Erythroblast (primary cell): ENCODE measurements around the gene SIK3.

ENCODE experiments used
- DNase-seq, 2 experiments: peaks; one replicate each; lab custom pipeline; 2025; lab: John Stamatoyannopoulos, UW
- GATA1 ChIP-seq: IDR thresholded peaks from 2 replicates; pipeline ENCODE4 v1.6.1; 2011; ENCODE audit warnings: low read depth, mild to moderate bottlenecking, control low read depth, low read length, moderate library complexity
- POLR2A ChIP-seq: IDR thresholded peaks from 2 replicates; pipeline ENCODE4 v1.6.1; 2011; ENCODE audit warnings: mild to moderate bottlenecking, low read length

SIK3 gene

DNA sequence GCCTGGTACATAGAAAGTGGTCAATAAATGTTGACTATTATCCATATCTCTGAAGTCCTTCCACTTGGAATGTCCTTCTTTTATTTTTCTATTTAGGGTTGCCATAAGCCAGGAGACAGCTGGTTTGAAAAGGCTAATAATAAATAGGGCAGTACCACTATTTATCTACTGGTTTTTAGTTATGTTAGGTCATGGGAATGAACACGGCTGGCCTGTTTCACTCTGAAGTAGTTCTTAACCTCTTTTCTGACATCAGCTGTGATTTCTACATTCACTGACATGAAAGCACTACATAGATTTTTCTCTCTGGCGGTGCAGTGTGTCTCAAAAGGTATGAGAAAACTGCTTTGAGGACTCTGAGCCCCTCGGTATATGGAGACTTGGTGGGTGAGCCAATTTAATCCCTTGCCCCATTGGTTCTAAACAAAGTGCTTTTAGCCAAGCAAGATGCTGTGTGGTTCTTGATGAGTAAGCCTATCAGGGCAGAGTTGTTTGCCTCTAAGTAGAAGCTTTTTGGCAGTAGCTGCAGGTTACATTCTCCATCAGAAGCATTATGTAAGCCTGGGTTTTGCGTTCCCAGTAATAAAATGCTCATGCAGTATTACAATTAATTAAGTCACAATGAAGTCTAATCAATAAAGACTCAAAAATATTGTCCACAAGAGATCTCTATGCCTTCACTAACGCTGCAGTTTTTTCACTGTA lies 212.1 kb downstream of the SIK3 start:
- no peak for DNase-seq
- no peak for TF ChIP-seq POLR2A
- no peak for TF ChIP-seq GATA1

DNA sequence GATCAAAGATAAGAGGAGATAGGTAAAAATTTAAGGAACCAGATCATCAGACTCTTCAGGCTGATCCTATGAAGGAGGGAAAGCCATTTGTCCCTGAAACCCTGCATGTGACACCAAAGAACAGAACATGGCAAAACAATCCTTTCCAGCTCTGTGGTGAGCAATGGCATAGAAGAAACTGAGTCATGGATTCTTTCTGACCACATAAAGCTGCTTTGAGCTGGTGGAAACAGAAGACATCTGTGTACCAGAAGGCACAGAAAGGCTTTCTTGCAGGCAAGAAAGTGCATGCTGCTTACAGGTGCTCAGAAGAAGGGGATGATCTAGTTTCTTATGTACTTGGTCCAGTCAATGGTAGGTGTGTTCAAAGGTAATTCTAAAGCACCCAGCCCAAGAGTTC lies 215.8 kb downstream of the SIK3 start:
- DNase-seq: no peak
- TF ChIP-seq GATA1: no peak
- TF ChIP-seq POLR2A: no peak

DNA sequence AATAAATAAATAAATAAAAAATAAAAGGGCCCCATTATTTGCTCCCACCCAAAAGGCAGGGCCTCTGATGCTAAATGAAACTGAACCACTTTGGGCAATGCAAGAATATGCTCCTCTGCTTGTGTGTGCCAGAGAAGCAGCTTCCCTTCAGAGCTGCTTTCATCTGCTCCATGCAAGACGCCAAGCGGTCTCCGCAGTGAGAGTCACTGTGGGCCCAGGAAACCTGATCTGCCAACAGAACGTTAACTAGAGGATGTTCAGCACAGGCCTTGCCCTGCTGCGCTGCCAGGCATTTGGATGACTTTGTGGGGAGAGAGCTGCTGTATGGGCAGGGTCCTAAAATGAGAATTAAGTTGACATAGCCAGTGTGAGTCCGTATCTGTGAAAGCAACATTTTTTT lies 217.1 kb downstream of the SIK3 start:
- TF ChIP-seq POLR2A (no peak), GATA1 (no peak)

DNA sequence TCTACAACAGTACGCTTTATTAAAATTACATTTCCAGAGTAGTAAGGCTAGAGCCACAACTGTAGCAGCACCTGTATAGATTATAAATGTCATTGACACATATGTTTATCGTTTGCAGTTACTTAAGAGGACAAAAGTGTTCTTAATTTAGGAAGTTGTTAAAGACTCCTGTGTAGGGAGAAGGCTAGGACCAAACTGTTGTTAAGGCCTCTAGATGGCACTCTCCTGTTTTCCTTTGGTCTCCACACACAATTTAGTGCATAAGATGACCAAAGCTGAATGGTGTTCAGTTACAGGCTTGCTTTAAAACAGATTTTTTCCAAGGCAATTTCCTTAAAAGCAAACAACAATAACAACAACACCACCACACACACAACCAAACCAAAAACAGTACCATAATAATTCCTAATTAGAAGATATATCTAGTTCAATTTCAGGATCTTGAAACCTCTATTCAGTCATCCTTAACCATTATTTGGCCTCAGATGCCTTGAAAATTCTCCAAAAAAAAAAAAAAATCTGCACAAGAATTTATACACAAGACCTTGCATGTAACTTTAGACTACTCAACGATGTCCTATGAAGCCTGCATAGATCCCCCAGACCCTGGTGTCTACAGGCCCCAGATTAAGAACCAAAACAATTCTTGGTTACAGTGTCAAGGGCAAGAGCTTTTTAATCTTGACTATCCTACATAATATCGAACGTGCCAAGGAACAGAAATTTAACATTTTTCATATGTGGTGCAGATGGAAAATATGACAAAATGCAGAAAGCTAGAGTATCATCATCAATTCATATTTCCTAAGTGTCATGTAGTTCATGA lies 218.2 kb downstream of the SIK3 start:
- peak; percentile 56 to 70 for DNase-seq
- TF ChIP-seq POLR2A: no peak
- TF ChIP-seq GATA1: no peak

More for the DNA sequence above, 217.1 kb downstream of the SIK3 start:
- no peak for DNase-seq

DNA sequence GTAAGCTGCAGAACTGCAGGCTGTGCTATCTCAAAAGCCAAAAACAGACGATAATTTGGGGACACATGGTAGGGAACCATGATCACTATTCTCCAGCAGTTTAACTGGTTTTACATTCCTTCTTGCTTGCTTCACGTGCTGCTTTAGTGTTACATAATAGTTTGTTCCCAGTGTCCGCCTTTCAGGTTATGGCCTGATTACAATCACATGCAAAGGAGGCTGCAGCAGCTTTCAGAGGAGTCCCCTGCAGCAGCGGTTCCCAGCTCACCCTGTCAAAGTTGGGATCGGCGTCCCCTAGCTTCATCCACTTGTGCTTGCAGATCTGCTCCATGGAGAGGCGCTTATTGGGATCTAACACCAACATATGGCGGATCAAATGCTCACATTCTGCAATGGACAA lies 221.6 kb downstream of the SIK3 start:
- DNase-seq: no peak
- no peak for TF ChIP-seq GATA1
- no peak for TF ChIP-seq POLR2A

DNA sequence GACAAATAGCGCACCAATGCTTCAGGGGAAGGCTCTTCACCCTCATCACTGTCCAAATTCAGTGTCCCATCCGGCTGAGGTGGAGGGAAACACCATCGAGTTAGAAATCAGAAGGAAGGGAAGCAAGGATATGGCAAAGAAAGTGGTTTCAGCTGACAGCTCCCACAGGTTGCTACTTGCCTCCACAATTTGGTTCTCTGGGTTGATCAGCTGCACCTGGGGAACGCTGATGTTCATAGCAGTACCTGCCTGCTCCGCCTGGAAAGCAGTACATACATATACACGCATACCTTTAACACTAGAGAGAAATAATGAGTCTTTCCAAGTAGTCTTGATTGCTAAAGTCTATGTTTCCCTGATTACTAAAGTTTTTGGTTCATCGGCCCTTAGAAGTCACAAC lies 223.0 kb downstream of the SIK3 start:
- no peak for DNase-seq
- TF ChIP-seq POLR2A (no peak), GATA1 (no peak)

DNA sequence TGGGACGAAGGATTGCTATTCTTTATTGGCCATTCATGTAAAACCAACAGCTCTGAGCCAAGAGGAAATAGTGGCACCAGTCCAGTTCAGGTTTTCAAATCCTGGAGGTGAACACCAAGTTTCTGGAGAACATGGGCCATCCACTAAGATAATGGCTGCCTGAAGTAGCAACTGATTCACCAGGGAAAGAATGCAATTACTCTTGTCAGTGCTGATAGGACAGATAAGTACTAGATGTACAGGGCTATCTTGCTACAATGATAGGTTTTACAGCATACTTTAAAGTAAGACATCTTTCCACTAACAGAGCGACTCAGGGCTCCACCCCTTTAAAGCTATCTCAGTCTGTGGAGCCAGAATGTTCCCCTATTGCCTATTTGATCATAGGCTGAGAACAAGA lies 224.0 kb downstream of the SIK3 start:
- DNase-seq: peak; percentile 5 to 8
- TF ChIP-seq GATA1: no peak
- TF ChIP-seq POLR2A: no peak

DNA sequence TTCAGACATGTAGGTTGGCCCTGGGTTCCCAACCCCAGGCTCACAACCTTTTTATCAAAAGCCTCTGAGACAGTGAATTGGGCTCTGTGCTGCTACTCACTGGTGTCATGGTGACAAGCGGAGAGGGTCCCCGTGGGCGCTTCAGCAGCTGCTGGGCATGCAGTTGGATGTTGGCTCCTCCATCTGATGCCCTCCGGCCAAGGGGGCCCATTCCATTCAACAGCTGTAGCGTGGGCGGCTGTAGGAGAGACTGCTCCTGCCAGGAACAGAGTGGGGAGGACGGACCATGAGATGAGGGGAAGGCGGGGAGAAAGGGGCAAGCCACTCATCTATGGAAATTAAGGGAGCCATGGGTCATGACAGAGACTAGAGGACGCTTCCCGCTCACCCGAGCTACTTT lies 224.8 kb downstream of the SIK3 start:
- DNase-seq: no peak
- TF ChIP-seq GATA1 (no peak), POLR2A (no peak)

DNA sequence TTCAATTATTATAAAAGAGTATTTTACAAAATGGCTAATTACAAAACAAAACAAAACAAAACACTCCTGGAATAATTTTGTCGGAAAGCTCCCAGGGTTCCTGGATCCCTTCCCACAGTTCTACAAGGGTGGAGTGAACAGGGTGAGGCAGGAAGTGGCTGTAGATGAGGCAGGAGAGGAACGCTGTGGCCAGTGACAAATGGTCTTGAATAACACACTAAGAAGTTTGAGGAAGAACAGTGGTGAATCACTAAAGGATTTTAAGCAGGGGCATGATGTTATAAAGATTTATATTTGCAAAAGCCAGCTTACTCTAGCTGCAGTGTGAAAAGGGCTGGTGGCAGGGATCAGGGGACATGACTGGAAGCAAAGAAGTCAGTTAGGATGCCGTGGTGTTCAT lies 227.0 kb downstream of the SIK3 start:
- TF ChIP-seq POLR2A (no peak), GATA1 (no peak)
- DNase-seq: no peak

DNA sequence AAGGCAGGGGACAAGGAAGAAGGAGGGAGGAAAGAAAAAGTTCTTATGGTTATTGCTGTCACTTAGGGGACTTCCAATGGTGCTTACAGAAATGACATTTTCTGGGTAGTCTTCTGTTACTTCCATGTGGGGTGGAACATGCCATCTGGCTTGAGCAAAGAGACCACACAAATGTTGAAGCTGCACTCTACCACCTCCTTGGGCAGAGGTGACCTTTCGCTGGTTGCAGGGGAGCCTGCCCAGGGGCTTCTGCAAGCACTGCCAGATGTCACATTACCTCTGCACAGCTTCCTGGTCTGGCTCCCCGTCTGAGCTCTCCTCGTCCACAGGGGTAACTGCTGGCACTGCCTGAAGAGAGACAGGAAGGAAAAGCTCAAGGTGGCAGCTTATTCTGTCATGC lies 228.2 kb downstream of the SIK3 start:
- TF ChIP-seq POLR2A: no peak
- TF ChIP-seq GATA1: no peak
- no peak for DNase-seq

DNA sequence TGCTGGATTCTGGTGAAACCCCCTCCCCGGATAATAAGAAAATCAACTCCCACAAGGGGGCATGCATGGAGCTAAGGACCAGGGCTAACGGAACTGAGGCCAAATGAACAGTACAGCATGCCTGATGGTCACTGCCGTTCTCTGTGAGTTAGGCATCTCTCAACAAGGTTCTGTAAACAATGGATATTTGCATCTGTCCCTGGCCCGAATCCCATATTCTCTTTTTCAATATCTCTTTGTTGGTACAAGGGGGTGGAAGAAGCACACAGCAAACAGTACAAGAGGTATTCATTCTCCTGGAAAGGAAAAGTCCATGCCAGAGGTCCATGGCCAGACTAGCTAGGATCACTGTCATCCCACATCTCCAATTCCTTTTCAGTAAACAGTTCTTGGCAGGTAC lies 228.6 kb downstream of the SIK3 start:
- DNase-seq: no peak
- no peak for TF ChIP-seq POLR2A
- no peak for TF ChIP-seq GATA1

DNA sequence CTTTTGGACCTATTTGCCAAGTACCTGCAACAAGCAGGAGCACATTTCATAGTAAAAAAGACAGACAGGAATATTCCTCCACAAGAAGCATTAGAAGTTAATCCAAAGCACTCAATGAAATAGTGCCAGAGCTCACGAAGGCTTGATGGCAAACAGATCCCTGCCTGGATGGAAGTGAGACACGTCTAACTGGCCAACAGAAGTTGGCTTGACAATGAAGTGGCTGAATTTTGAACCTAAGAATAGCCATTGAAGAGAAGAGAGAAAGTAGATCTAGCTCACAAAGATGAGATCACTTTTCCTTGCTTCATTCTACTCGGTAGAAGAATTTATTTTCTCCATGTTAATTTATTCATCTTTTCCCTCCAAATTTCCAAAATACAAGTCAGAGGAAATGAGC lies 230.2 kb downstream of the SIK3 start:
- TF ChIP-seq POLR2A (no peak), GATA1 (no peak)
- DNase-seq: no peak

DNA sequence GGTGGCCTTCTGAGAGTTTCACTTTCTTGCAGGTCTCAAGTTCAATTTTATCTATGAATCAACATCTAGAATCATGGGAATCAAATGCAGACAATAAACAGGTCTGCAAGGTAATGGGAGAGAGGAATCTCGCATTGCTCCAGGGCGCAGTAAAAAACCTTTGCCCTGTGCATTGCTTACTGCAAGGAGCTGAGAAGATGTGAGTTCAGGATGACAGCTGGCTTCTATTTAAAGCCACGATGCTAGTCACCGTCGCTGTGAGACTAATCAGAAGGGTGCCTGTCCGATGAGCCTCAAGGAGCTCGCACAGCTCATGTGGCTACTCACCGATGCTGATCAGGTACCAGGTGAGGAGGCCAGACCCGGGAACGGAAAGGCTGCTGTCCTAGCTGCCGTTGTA lies 230.6 kb downstream of the SIK3 start:
- DNase-seq: no peak
- no peak for TF ChIP-seq POLR2A
- TF ChIP-seq GATA1: no peak

DNA sequence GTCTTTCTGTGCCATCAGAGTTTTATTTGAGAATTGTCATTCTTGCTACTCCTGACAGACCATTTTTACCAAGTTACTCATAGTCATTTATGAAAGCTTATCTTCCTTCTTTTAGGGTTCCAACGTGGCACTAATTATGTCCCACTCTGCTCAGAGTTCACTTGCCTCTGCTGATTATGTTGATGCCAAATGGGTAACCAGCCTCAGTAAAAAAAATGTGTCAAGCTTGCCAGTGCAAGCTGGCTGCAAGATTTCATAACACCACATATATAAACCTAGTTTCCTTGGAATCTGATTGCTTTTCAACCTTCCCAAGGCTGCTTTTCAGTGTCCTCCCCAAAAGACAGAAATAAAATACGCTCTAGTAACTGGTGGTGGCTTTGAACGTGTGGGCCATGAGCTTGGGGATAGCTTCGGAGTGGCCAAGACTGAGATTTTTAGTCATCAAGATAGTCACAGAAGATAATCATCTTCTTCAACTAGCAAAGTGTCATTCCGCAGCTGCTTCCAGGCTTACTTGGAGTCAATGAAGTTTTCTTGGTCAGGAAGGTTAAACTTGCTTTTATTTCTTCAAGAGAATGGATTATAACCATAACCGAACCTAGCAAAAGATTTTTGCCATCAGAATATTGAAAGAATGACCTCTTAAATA lies 231.3 kb downstream of the SIK3 start:
- DNase-seq: no peak

DNA sequence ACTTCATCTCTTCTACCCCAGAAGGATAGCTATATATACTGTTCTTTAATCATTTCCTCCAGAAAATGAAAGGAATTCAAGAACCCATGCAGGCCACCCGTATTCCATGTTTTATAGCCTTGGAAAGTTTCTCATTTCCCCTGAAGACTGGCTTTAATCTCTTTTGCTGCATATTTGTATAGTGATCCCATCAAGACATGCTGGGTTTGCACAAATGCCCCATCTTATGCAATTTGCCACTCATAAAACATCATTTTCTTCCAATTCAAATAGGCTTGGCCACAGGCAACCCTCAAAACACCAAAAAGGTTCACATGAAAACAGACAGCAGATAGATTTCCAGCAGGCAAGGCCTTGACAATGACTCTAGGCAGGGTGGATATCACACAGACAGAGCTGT lies 232.5 kb downstream of the SIK3 start:
- TF ChIP-seq POLR2A (no peak), GATA1 (no peak)
- no peak for DNase-seq

More for the DNA sequence above, 231.3 kb downstream of the SIK3 start:
- TF ChIP-seq POLR2A (no peak), GATA1 (no peak)
